ENCODE results near the gene AEN. TPM values are rescaled to one million over a fixed set of nuclear protein-coding genes. Genes with fewer than 3 reads are reported as not detected.

The AEN gene
- polyA plus RNA-seq, 2 of the 4 experiments (the other 2 are of a cell fraction): 57.2 to 74.9 TPM

DNA sequence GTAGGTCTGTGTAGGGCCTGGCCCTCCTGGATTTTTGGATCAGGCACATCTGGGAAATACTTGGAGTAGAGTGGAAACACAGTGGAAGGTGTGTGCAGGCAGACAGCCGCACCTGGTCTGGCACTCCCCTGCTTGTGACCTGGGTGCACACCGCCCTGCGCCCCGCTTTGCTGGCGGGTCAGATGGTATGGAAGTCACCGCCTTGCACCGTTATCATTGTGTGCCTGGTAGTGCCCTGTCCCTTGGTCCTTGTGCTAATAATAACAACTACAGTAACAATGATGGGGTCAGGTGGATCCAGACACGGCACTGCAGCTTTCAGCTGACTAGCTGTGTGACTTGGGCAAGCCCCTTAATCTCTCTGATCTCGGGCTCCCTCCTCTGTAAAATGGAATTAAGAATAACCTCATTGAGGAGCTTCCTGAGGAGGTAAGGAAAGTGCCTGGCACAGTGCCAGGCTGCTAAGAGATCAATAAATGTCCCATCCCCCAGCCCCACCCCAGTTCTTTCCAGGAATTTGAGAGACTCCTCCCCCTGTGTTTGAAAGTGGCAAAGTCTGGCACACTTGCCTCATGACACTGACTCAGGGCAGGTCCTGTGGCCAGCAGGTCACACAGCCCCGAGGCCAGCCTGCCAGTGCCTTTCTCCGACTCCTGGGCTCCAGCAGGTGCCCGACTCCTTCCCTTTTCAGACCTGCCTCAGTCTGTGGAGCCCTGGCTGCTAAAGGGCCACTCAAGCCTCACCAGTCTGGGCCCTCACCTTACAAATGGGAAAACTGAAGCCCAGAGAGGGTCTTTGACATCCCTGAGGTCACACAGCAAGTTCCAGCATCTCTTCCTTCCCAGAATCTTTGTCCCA, 27.4 kb downstream of the AEN start:
- no peak for DNase-seq (ENCODE audit: low read depth in 1 of 2, low spot score in 1 of 2)
- POLR2A ChIA-PET: no interaction called here
- peaks cover 19% of the 10 kb centered on the region for H3K4me1 ChIP-seq
- CTCF ChIA-PET: interaction anchor here (1.2 to 8.1 kb wide), 3 partner anchors 9 to 186 kb away, joined by 4 to 66 read pairs (median 6); partner anchors contain the start of gene ISG20
- H3K4me3 ChIP-seq: no peak overlapping the region
- no peaks in the 10 kb centered on the region for H3K9me3 ChIP-seq
- no peak for FAIRE-seq
- peak in 1 of 2 experiments; percentile 12; a peak in 2 of 6 replicates for ATAC-seq
- 81% methylated on average over 12 of the region's 12 CpGs for WGBS (ENCODE audit: missing lambda C conversion rate)
- TF ChIP-seq POLR2AphosphoS2 (conservative IDR thresholded peaks at IDR 0.05; ENCODE audit: low read length) (no peak), CHD2 (IDR thresholded peaks at IDR 0.05; ENCODE audit: low read length, partially characterized antibody) (no peak), RFX5 (IDR thresholded peaks at IDR 0.05) (no peak), MAZ (IDR thresholded peaks at IDR 0.05; ENCODE audit: borderline replicate concordance, low read depth, low read length) (no peak), CEBPB (IDR thresholded peaks at IDR 0.05) (no peak), ZFP36 (IDR thresholded peaks at IDR 0.05; ENCODE audit: borderline replicate concordance, partially characterized antibody) (peak; percentile 84)
- peak overlapping the region; percentile 27 to 46; a peak in 4 of 6 replicates for H3K27ac ChIP-seq
- peak overlapping the region; percentile 37 for H3K4me2 ChIP-seq

DNA sequence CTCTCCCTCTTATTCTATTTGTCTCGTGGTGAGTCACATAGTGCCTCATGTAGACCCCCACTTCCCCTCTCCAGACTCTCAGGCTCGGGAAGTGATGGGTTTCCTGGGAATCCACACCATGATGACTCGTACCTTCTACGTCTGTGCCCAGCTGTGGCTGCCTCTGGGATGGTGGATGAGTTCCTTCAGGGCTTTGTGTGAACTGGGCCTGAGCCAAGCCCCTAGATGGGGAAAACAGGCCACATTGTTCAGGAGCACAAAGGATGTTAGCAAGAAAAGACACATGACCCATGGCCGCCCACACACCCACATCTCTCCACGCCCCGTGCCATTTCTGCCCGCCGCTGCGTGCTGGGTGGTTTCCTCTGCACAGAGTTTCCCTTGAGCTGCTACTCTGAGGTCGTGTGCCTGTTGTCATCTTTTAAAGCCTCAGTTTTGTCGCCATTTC, 28.2 kb downstream of the AEN start:
- WGBS (ENCODE audit: missing lambda C conversion rate): 67% methylated on average over 12 of the region's 12 CpGs
- no peak overlapping the region for H3K4me3 ChIP-seq
- H3K27ac ChIP-seq: peak overlapping the region in 1 of 2 experiments; percentile 46; a peak in 3 of 6 replicates
- ChIA-PET POLR2A (no interaction called here), CTCF (interaction anchor here (0.7 to 8.1 kb wide), 4 partner anchors 8 to 185 kb away, joined by 3 to 66 read pairs (median 4); partner anchors contain the start of gene ISG20)
- H3K4me1 ChIP-seq: peaks cover 19% of the 10 kb centered on the region
- ATAC-seq (peak; percentile 25 to 44; a peak in 3 of 6 replicates), FAIRE-seq (no peak), DNase-seq (ENCODE audit: low read depth in 1 of 2, low spot score in 1 of 2) (peak in 1 of 2 experiments; percentile 61)
- peak overlapping the region; percentile 37 for H3K4me2 ChIP-seq
- no peaks in the 10 kb centered on the region for H3K9me3 ChIP-seq
- TF ChIP-seq ATOH8 (CRISPR knock-in tag; IDR thresholded peaks at IDR 0.05; ENCODE audit: low read depth) (no peak), FOSL2 (IDR thresholded peaks at IDR 0.05) (no peak), FOSL2 (CRISPR knock-in tag; IDR thresholded peaks at IDR 0.05) (peak; percentile 58)

GRCh38 chr15:88649753-88650551, 28.8 kb downstream of the AEN start:
- H3K4me3 ChIP-seq: no peak overlapping the region
- H3K27ac ChIP-seq: peak overlapping the region in 1 of 2 experiments; percentile 46; a peak in 3 of 6 replicates
- ATAC-seq (peak in 1 of 2 experiments; percentile 5; a peak in 3 of 6 replicates), FAIRE-seq (no peak), DNase-seq (ENCODE audit: low read depth in 1 of 2, low spot score in 1 of 2) (no peak)
- POLR2A ChIA-PET: no interaction called here
- no peaks in the 10 kb centered on the region for H3K9me3 ChIP-seq
- H3K4me1 ChIP-seq: peaks cover 19% of the 10 kb centered on the region
- WGBS (ENCODE audit: missing lambda C conversion rate): 85% methylated on average over 23 of the region's 23 CpGs
- no peak for TF ChIP-seq CBX8 (IDR thresholded peaks at IDR 0.05)
- TF ChIP-seq HDAC2 (IDR thresholded peaks at IDR 0.05): no peak
- no peak for TF ChIP-seq KDM5A (IDR thresholded peaks at IDR 0.05)
- no peak for TF ChIP-seq ZC3H11A (IDR thresholded peaks at IDR 0.05)
- no peak for TF ChIP-seq MAZ (IDR thresholded peaks at IDR 0.05; ENCODE audit: borderline replicate concordance, low read depth, low read length)
- TF ChIP-seq CHD2 (IDR thresholded peaks at IDR 0.05; ENCODE audit: low read length, partially characterized antibody): no peak
- TF ChIP-seq, protein P1, sequence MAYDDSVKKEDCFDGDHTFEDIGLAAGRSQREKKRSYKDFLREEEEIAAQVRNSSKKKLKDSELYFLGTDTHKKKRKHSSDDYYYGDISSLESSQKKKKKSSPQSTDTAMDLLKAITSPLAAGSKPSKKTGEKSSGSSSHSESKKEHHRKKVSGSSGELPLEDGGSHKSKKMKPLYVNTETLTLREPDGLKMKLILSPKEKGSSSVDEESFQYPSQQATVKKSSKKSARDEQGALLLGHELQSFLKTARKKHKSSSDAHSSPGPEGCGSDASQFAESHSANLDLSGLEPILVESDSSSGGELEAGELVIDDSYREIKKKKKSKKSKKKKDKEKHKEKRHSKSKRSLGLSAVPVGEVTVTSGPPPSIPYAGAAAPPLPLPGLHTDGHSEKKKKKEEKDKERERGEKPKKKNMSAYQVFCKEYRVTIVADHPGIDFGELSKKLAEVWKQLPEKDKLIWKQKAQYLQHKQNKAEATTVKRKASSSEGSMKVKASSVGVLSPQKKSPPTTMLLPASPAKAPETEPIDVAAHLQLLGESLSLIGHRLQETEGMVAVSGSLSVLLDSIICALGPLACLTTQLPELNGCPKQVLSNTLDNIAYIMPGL (CRISPR knock-in tag; IDR thresholded peaks at IDR 0.05; ENCODE audit: borderline replicate concordance): no peak
- TF ChIP-seq HOXB5 (CRISPR knock-in tag; IDR thresholded peaks at IDR 0.05): no peak
- CTCF ChIA-PET: interaction anchor here (0.7 to 8.1 kb wide), 5 partner anchors 8 to 228 kb away, joined by 3 to 66 read pairs (median 3); partner anchors contain the start of gene ISG20
- no peak overlapping the region for H3K4me2 ChIP-seq
